Bone marrow (tissue), 2 donors: ENCODE measurements around the gene PXYLP1.

Source experiments
- DNase-seq, 2 donors: peaks; one replicate each; lab custom pipeline; 2025; lab: John Stamatoyannopoulos, UW

PXYLP1 gene

GRCh38 chr3:141326123-141326522 is 94.5 kb downstream of the PXYLP1 start:
- DNase-seq: no peak

- no peak for DNase-seq
These were observed 95.0 kb downstream of the PXYLP1 start for GRCh38 chr3:141326626-141327025.

GRCh38 chr3:141328286-141329166 is 96.9 kb downstream of the PXYLP1 start:
- DNase-seq: no peak

GRCh38 chr3:141330235-141330634 is 98.6 kb downstream of the PXYLP1 start:
- DNase-seq: no peak

- no peak for DNase-seq
These were observed 99.2 kb downstream of the PXYLP1 start for GRCh38 chr3:141330718-141331376.

GRCh38 chr3:141331377-141332318 is 100.0 kb downstream of the PXYLP1 start:
- DNase-seq: no peak

GRCh38 chr3:141332416-141332815 is 100.8 kb downstream of the PXYLP1 start:
- no peak for DNase-seq

GRCh38 chr3:141333836-141334626 is 102.4 kb downstream of the PXYLP1 start:
- no peak for DNase-seq

GRCh38 chr3:141334627-141335250 is 103.1 kb downstream of the PXYLP1 start:
- no peak for DNase-seq

- no peak for DNase-seq
These were observed 104.0 kb downstream of the PXYLP1 start for GRCh38 chr3:141335531-141336061.

- DNase-seq: no peak
These were observed 105.3 kb downstream of the PXYLP1 start for GRCh38 chr3:141336672-141337522.

- DNase-seq: no peak
These were observed 105.9 kb downstream of the PXYLP1 start for GRCh38 chr3:141337523-141337854.

GRCh38 chr3:141337991-141338390 is 106.4 kb downstream of the PXYLP1 start:
- DNase-seq: no peak

- no peak for DNase-seq
These were observed 107.3 kb downstream of the PXYLP1 start for GRCh38 chr3:141338881-141339280.

GRCh38 chr3:141341536-141341935 is 109.9 kb downstream of the PXYLP1 start:
- DNase-seq: no peak

GRCh38 chr3:141342386-141342785 is 110.8 kb downstream of the PXYLP1 start:
- DNase-seq: no peak

GRCh38 chr3:141343077-141343476 is 111.5 kb downstream of the PXYLP1 start:
- DNase-seq: no peak

GRCh38 chr3:141343865-141344271 is 112.2 kb downstream of the PXYLP1 start:
- DNase-seq: no peak
